GM12872 (cell line): ENCODE measurements around the gene AQP7.

Source experiments
- TF ChIP-seq, protein P1 (sequence below): IDR thresholded peaks from 3 replicates; pipeline ENCODE4 v1.5.1; 2011; ENCODE audit warnings: low read depth, mild to moderate bottlenecking, low read length, moderate library complexity; ENCODE audit not compliant: insufficient read depth

The AQP7 gene

DNA sequence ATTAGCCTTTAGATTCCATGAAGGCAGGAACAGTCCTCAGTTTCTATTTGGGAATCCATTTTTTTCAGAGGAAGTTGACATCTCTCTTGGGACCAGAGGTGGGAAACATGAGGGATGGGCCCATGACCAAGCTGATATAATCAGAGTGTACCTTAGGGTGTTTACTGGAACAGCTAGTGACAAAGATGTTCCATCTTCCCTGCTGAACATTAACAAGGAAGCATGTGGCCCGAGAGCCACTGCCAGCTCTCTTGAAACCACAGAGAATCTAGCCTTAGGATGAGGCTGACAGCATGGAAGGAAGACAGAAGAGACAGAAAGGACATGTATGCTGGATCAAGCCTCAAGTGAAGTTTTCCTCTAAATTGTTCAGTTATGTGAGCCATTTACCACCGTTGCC, 29.1 kb upstream of the AQP7 start:
- TF ChIP-seq, protein P1, sequence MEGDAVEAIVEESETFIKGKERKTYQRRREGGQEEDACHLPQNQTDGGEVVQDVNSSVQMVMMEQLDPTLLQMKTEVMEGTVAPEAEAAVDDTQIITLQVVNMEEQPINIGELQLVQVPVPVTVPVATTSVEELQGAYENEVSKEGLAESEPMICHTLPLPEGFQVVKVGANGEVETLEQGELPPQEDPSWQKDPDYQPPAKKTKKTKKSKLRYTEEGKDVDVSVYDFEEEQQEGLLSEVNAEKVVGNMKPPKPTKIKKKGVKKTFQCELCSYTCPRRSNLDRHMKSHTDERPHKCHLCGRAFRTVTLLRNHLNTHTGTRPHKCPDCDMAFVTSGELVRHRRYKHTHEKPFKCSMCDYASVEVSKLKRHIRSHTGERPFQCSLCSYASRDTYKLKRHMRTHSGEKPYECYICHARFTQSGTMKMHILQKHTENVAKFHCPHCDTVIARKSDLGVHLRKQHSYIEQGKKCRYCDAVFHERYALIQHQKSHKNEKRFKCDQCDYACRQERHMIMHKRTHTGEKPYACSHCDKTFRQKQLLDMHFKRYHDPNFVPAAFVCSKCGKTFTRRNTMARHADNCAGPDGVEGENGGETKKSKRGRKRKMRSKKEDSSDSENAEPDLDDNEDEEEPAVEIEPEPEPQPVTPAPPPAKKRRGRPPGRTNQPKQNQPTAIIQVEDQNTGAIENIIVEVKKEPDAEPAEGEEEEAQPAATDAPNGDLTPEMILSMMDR, result no peak

DNA sequence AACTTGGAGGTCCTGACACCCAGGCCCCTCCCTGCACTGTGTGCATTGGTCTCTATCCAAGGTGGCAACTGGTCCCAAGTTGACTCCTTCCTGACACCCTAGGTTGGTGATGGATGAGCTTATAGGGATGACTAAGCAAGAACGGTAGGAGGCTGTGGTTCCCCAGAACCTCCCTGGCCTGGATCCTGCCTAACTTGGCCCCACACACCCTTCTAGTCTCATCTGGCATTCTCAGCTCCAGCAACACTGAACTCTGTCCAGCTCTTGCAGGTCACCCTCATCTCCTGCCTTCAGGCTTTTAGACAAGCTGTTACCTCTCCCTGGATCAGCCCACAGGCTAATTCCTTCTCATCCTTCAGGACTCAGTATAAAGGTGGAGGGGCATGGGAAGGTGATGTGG, 28.6 kb upstream of the AQP7 start:
- TF ChIP-seq, protein P1, result no peak

DNA sequence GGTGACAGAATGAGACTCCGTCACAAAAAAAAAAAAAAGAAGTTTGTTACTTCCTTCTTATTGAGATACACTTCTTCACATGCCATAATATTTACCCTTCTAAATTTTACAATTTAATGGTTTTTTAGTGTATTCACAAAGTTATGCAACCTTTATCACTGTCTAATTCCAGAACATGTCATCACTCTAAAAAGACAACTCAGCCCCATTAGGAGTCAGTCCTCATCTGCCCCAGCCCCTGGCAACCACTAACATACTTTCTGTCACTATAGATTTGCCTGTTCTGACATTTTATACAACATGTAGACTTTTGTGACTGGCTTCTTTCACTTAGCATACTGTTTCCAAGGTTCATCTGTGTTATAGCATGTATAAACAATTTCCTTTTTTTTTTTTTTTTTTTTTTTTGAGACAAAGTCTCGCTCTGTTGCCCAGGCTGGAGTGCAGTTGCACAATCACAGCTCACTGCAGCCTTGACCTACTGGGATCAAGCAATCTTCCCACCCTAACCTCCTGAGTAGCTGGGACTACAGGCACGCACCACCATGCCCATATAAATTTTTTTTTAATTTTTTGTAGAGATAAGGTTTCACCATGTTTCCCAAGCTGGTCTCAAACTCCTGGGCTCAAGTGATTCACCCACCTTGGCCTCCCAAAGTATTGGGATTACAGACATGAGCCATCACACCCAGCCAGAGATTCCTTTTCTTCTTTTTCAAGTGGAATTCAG, 27.1 kb upstream of the AQP7 start:
- TF ChIP-seq, protein P1, result no peak

DNA sequence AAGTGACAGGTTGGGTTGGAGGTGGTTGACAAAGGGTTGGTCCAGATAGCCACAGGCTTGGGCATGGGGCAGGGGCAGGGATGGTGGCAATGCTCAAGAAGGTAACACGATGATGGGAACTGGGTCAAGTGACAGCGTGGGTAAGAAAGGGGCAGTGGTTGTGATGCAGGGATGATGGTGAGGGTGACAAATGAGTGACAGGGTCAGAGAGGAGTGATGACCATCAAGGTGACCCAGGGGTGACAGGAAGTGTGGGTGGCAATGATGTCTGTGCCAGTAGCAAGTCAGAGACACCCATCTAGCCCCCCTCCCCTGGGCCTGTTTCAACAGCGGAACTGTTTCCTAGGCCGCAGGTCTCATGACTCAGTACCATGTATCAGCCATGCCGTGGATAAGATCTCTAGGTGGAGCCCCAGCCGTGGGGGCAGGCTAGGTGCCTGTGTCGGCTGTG, 24.5 kb upstream of the AQP7 start:
- TF ChIP-seq, protein P1, result no peak

DNA sequence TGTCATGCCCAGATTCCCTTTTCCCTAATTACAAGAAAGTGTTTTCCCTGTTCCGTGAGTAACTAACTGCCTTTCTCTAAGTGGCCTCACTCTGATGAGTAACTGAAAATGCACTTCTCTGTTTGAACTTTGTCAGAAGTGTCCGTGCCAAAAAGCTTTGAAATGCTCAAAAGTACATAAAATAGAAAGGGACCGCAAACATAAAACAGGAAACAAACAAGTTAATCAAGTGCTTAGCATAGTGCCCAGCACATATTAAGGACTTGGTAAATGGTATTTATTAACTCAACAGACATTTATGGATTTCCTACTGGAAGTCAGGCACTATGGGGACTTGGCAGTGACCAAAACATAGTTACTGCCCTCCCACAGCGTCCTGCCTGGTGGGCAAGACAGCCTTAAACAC, 22.8 kb upstream of the AQP7 start:
- TF ChIP-seq, protein P1, result no peak

DNA sequence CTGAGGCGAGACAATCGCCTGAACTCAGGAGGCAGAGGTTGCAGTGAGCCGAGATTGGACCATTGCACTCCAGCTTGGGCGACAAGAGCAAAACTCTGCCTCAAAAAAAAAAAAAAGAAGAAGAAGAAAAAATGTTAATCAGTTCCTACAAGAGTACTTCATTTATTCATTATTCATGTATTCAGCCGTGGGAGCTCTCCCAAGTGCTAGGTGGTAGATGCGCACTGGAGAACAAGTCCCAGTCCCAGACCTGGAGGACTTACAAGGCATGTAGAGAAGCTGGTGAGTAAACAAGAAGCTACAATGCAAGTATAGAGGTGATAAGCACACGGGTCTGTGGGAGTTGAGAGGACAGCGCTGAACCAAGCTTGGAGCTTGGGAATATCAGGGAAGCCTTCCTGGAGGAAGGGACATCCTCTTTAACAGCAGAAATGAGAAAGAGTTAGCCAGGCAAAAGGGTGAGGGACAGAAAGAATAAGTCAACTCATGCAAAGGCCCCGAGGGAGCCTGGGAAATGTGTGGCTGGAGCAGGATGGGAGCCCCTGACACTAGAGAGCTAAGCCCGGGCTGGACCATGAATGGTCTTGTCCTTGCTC, 17.4 kb upstream of the AQP7 start:
- TF ChIP-seq, protein P1, result no peak

DNA sequence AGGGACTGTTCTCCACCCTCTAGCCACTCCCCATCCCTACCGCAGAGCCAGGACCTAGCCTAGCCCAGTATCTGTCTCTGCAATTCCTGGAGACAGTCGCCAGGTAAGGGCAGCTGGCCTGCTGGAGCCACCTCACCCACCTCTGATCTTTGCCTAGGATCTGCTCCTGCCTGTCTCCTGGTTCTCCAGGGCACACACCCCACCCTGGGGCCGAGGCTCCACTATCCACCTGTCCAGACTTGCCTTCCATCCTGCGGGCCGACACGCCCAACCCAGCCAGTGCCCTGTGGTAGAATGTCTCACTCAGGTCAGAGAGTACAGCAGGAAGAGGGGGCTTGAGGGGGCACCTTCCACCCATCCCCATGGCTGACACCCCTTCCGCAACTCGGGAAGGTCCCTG, 15.7 kb upstream of the AQP7 start:
- TF ChIP-seq, protein P1, result no peak
